HG02623 (cell line): ENCODE data around the gene LEF1.

ENCODE experiments used
- ATAC-seq: cut with Tn5 transposase; IDR thresholded peaks from one replicate; pipeline ENCODE4 v1.9.1; 2021; ENCODE audit warnings: moderate library complexity; ENCODE audit not compliant: unreplicated experiment

Gene LEF1

DNA sequence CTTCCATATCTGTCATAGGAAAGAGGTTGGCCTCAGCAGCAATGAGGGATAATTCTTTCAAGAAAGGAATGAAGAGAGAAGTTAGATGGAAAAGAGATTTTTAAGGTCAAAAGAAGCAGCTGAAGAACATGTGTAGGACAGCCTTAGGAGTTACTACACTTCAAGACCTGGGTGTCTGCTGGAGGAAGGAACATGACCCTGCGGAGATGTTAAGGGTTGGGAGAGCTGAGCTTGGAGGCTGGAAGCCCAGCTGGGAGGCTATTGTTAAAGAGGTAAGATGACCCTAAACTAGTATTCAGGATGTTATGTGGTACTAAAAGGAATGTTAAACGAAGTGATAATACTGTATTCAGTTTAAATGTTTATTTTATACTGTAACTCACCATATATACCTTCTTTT, 164.1 kb downstream of the LEF1 start:
- no peak for ATAC-seq

- no peak for ATAC-seq
Observed at GRCh38 chr4:108003982-108004515, 164.7 kb downstream of the LEF1 start.

- no peak for ATAC-seq
Observed at GRCh38 chr4:108001540-108002135, 167.1 kb downstream of the LEF1 start.

DNA sequence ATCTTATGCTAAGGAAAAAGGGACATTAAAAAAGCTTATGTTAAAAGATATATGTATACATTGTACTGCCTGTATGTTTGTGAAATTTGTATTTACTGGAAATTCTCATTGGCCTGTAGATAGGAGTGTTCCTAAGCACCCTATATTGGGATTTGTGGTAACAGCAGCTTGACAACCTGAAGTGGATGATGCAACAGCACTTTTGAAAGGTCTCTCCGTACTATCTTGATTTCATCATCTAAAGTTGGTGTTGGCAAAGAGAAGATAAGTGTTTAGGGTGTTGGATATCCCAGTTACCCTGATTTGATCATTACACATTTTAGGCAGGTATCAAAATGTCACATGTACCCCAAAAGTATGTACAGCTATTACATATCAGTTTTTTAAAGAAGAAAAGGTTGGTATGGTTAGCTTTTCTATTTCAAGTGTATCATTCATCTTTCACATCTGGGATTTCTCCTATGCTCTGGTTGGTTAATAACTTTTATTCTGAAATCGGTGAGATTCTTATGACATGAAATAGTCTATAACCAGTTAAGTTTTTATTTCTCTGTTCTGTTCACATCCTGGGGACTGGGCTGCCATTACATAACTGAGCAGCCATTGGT, 168.7 kb downstream of the LEF1 start:
- ATAC-seq: no peak

- ATAC-seq: no peak
Observed at GRCh38 chr4:107997794-107998193, 170.9 kb downstream of the LEF1 start.
